HG03196 (cell line): ENCODE data around the gene IDUA.
A peak's percentile ranks its signal among the peaks of the same experiment; 100 is the strongest.
"Not testable (repeated sequence)": the region's sequence is repeated elsewhere in the genome, so short reads cannot be mapped to it uniquely, and the experiment has no call there.

Experiments used
- ATAC-seq: cut with Tn5 transposase; IDR thresholded peaks from one replicate; pipeline ENCODE4 v1.9.1; 2021; ENCODE audit not compliant: unreplicated experiment

The IDUA gene

DNA sequence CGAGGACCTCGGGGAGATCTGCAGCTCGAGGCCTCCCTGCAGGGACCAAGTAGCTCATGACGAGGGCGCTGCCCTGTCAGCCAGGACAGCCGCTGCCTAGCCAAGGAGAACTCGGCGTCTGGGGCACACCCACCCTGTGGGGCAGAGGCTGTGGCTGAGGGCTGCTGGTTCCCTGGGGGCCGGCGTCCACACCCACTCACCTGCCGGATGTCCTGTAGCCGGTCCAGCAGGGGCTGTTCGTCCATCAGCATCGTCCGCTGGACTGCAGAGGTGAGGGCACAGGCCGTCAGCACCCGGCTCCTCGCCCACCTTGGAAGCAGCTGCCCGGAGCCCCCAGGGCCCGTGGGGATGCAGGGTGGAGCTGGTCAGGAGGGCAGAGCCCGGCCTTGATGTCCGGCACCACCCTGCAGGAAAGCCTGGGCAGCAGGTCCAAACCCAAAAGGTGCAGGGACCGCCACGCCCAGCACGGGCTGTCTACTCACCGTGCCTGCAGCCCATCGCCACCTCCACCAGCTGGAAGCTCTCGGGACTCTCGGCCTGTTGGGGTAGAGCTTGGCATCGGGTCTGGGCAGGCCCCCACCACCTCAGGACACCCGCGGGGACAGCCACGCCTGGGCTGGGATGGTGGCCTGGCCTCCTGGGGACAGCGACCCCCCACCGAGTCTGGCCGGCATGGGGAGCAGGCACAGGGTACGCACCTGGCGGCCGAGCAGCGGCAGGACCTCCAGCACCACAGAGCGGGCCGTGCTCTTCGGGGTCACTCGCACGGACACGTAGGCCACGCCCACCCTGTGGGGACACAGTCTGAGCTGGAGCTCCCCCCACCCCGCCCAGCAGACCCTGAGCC lies 20.4 kb upstream of the IDUA start:
- ATAC-seq = no peak

DNA sequence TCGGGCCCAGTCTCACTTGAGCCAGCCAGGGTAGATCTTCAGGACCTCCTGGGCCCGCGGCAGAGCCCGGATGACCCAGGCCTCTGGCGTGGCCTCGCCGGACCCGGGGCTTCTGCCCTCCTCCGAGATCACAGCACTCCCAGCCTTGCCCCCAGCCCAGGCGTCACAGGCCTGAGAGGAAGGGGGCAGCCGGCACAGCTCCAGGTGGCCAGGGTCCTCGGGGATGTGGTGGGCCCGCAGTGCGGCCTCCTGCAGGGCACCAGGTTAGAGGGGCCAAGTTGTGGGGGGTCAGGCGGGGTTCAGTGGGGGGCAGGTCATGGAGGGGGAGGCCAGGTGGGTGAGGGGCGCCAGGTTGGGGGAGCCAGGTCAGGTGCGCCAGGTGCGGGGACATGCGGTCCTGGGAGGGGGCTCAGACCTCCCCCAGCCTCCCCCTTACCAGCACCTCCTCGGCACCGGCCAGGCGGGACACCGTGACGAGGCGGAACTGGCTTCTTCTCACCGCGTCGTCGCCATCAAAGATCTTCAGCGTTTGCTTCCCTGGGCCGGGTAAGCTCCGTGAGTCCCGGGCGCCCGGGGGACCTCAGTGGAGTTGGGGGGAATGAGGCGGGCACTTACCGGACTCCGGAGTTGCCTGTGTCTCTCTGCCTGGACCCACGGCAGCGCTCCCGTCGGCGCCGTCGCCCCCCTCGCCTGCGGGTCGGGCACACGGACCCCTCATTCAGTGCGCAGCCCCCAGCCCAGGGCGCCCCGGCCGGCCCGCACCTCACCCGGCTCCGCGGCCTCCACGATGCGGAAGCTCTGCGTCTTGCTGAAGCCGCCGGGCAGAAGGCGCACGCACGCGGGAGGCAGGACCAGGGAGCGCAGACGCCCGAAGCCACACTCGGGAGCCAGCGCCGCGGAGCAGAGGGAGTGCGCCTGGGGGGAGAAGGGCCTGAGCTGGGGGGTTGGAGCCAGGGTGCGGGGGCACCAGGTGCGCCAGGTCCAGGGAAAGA lies 19.4 kb upstream of the IDUA start:
- no peak for ATAC-seq

DNA sequence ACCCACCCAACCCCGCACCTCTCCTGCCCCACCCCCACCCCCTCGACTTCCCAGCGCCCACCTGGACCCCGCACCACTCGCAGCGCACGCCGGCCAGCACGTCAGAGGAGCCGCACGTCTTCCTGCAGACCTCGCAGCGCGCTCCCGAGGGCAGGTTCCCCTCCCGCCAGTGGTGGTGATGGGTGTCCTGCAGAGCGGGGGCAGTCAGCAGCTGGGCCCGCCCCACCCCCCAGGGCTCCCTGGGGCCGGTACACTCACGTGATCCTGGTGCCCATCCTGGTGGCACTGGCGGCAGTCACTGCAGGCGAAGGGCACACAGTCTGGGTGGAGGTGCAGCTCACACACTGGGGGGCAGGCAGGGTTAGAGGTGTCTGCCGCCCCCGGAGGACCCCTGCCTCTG lies 18.6 kb upstream of the IDUA start:
- no peak for ATAC-seq

DNA sequence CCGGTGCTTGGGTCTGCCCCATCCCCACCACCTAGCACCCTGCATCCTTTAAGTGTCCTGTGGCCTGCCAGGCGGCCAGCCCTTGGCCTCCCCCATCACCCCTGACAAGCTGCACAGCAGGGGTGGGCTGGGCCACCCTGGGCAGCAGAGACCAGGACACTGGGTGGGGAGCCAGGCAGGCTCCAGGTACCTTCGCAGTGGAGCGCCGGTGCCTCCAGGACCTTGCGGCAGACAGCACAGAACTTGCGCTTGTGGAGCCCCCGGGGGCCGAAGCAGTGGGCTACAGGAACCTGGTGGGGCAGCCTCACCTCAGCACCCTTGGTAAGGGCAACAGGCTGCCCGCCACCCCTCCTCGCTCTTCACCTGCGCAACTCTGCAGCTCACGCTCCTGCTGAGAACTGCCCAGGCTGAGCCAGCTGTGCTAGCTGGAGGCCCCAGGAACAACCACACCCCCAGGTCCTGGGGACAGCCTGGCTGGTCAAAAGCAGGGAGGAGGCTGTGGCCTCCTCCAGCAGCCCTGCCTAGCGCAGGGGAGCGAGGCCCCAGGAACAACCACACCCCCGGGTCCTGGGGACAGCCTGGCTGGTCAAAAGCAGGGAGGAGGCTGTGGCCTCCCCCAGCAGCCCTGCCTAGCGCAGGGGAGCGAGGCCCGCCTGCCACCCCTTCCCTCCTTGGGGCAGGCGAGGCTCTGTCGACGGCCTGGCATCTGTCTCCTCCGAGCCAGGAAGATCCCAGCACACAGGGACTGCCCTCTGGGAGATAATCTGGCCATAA lies 18.0 kb upstream of the IDUA start:
- no peak for ATAC-seq

DNA sequence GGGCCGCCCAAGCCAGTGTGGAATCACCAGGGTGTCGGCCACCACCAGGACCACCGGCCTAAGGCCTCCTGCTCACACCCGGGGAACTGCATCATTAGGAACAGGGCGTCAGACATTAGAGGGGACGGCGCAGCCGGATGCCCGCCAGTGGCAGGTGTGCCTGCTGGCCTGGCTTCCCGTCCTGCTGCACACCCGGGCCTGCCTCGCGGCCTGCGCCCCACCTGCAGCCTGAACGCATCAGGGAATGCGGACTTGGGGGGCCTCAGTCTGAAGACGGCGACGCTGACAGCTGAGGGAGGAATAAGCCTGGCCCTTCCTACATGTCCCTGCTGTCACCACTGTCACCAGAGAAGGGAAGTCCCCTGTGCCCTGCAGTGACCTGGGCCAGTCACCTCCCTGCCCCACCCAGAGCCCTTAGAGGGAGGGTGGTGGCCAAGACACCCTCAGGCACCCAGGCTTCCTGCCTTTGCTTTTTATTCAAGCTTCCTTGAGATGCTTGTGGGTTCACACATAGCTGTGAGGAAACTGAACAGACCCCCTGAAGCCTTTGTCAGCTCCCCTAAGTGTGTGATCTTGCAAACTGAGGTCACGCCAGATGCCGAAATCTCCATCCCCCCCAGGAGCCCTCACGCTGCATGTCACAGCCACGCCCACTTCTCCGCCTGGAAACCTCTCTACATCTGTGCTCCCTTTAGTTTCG lies 16.6 kb upstream of the IDUA start:
- no peak for ATAC-seq

DNA sequence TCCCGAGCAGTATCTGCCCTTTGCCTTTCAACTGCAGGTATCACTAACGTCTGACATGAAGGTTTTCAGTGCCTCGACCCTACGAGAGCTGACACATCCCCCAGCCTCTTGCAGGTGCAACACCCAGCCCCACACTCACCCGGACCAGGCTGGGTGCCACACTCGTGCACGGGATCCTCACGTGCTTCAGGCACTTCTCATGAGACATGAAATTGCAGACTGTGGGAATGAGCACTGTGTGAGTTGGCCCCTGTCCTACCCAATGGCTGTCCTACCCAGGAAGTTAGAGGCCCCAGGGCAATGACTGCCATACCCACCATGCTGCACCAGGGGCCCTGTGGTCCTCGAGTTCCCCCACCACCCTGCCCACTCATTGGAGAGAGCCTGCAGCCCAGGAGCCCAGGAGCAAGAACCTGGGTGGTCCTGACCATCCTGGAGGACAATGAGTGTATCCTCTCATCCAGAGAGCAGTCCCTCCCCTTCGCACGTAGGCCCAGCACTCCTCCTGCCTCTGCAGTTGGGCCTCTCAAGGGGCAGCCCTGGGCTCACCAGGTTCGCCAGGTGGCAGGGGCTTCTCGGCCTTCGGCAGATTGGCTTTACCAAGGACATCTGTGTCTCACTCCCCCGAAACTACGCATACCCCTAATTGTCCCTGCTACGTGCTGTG lies 15.9 kb upstream of the IDUA start:
- ATAC-seq = no peak

DNA sequence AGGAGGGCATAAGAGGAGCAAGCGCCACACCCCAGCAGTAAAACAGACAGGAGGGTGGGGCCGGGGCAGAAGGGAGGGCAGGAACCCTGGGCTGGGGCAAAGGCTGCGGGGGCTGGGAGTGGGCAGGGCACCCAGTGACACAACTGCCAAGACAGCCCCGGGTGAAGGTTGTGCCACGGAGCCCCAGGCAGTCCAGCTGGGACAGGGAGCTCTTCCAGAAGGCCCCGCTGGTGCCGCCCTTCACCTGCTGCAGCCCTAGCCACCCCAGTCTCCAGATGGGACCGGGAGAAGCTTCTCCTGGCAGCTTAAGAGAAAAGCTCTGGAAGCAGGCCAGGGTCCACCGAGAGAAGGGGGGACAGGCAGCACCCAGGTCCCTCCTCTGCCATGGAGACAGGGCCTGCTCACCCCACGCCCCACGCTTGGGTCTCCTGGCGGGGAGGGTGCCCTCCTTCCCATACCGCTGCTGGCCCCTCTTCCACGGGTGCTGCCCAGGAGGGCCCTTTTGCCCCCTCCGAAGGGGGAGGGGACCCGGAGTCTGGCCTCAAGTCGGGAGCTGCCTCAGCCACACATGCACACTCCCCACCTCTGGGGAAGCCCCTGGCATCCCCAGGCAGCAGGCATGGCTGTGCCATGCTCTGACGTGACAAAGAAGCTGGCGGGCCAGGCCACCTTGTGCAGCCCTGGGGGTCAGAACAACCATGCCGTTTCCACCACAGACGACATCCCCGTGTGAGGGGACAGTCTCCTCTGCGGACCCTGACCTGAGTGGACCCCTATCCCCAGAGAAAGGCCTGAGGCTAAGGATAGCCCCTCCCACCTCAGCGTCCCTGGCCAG lies 15.0 kb upstream of the IDUA start:
- ATAC-seq = no peak

DNA sequence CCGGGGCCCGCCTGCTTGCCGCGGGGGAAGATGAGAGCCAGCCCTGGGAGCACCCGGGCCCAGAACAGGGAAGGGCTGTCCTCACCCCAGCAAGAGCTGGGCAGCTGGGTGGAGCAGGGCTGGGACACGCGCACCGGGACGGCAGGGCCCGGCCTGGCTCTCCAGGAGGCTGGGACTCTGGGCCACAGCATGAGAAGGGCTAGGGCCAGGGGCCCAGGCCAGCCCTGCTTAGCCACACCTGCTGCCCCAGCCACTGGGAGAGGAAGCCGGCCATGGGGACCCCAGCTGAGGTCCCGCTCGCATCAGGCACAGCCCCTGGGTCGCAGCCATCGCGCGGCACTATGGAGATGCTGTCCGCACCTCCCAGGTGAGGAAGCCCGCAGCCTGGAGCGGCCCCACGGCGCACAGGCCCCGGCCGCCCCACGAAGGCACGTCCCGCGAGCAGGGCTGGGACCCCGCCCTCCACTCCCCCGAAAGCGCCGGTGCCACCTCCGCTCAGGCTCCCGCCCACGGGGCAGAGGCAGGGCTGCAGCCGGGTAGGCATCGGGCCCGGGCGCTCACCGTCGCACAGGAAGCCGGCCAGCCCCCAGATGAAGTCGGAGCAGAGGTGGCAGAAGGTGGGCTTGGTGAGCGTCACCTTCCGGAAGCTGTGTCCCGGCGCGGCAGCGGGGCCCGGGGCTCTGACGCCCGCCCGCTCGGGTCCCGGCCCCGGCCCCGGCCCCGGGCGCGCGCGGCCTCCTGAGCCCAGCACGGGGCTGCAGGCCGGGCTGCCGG lies 14.0 kb upstream of the IDUA start:
- peak; percentile 31 for ATAC-seq

DNA sequence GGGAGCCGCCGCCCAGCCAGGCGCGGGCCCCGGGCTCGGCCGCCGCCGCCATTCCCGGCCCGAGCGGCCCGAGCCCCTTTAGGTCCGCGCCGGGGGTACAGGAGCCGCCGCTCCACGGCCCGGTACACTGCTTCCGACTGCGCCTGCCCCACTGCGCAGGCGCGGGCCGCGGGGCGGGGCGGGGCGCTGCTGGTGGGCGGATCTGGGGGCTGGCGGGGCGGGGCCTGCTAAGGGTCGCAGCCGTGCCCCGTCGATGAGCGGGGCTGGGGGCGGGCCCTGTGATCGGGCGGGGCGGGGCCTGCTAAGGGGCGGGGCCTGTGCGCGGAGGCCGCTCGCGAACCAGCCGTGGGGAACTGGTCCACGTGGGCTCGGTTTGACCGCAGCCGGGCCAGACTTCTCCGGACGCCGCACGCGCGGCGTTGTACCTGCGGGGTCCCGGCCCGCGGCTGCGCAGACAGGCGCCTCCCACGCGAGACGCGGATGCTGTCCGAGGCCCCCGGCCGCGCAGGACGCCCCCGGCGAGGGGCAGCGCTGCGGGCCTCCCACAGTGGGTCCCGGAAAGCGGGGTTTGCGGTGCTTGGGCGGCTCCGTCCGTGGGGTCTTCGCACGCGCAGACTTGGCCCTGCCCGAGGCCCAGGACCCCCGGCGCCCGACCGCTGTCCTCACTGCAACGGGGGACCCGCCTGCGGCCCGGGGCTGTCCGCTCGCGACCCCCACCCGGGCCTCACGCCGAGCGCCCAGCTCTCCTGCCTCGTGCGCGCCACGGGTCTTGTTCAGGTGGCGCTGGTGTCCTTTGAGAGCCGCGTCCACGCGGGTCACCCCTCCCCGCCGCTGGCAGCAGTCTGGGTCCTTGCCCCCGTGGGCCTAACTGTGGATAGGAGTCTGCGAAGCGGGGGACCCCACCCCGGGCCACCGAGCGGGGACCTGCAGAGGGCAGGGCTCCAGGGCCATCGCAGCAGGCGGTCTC lies 13.1 kb upstream of the IDUA start, which contains the start of gene DGKQ:
TSS of gene DGKQ (minus strand) at position 139 of the 967 bp plus-strand sequence. CDS start at position 52, 87 bp downstream.
- peak; percentile 52 for ATAC-seq

DNA sequence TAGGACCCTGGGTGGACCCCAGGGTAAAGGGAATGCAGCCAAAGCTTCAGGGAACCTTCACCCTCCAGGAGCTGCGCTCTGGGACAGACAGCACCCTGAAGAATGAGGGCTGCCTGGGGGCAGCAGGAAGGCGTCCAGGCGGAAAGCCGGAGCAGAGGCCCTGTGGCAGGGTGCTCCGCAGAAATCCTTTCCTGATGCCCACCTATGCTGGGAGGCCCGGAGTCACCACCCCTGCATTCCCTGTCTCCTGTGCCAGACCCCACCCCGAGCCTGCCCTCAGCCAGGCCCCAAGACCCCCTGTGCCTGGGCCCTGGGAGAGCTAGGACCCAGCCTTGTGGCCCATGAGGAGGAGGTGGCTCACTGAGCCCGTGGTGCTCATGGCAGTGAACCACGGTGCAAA lies 12.2 kb upstream of the IDUA start:
- ATAC-seq = no peak

DNA sequence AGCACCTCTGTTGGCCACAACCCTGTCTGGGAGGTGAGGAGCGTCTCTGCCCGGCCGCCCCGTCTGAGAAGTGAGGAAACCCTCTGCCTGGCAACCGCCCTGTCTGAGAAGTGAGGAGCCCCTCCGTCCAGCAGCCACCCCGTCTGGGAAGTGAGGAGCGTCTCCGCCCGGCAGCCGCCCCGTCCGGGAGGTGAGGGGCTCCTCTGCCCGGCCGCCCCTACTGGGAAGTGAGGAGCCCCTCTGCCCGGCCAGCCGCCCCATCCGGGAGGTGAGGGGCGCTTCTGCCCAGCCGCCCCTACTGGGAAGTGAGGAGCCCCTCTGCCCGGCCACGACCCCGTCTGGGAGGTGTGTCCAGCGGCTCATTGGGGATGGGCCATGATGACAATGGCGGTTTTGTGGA lies 10.8 kb upstream of the IDUA start:
- not testable (repeated sequence) for ATAC-seq

DNA sequence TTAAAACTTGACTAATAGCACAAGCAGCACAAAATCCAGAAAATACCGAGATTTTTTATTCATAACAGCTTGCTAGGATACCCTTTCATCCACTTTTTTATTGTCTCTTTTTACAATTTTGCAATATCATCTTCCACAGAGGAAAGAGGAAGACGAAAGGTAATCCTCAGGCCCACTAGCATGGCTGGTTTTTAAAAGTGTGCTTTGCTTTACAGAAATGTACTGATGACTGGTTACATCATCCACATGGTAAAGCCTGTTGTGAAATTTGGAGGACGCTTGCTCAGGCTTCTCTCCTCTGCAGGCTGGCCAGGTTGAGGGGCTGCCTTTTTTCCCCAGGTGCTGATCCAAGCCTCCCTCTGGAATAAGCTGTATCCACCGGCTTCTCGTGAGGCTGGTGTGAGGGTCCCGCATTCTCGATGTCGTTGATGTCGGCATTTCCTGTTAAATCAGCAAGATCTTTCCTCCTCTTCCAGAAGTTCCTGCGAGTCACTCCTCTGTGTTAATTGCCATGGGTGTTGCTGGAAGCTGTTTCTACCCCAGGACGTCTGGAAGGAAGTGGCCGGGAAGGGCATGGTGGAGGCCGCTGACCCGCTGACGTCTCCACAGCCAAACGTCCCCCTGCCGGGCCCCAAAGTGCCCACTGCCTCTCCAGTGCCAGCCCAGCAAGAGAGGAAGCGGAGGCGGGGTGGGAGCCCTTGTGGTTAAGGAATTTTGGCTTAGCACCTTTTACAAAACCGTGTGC lies 7.7 kb upstream of the IDUA start:
- no peak for ATAC-seq

DNA sequence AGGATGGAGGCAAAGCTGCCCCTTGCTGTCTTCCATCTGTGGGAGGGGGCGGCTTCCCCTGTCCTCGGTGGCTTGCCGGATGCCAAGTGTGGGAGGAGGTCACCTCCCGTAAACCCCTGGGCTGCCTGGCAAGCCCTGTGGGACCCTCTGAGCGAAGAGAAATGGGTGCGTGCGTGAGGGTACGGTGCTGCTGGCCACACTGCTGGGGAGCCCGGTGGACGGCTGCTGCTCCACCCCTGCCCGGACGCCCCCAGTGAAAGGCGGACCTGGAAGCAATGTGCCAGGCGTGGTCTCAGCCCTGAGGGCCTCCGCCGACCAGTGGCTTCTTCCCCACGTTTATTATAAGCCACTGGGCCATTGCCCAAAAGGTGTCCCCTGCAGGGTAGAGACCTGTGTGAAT lies 4.6 kb upstream of the IDUA start:
- no peak for ATAC-seq

DNA sequence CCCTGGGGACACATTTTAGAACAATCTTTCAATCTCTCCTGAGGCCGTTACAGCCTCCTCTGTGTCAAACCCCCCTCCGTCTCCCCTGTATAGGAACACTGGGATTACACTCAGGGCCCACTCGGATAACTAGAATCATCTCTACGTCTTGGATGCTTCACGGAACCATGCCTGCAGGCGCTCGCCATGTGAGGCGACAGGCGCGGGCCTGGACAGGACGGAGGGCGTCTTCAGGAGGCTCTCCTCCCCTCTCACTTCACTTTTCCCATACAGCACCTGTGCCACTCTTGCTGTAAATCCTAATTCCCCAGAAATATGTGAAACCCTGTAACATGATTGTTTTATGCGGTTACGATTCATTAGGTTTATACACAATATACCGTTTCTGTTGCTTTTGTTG lies 4.0 kb upstream of the IDUA start:
- no peak for ATAC-seq

DNA sequence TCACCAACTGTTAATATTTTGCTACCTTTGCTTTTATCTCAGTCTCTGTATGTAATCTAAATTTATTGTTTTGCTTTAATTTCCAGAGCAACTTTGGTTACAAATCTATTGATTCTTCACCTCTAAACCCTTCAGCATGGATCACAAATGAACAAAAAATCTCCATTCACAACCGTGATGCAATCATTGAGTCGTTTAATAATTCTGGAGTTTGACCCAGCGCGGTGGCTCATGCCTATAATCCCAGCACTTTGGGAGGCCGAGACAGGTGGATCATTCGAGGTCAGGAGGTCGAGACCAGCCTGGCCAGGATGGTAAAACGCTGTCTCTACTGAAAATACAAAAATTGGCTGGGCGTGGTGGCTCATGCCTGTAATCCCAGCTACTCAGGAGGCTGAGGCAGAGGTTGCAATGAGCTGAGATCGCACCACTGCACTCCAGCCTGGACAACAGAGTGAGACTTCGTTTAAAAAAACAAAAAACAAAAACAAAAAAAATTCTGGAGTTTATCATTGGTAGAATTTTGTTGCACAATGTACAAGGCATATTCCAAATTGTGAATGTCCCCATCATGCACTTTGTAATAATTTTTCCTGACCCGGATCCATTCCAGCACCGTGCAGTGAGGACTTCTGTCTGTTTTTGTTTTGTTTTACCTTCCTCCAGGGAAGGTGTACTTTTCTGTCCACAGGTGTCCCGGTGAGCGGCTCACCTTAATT lies 2.3 kb upstream of the IDUA start:
- ATAC-seq = no peak
